GM18498 (cell line): ENCODE results near the gene EPN3.

ENCODE experiments used
- ATAC-seq: cut with Tn5 transposase; IDR thresholded peaks from one replicate; pipeline ENCODE4 v1.9.1; 2021; ENCODE audit warnings: mild to moderate bottlenecking, moderate library complexity; ENCODE audit not compliant: unreplicated experiment

The EPN3 gene

GRCh38 chr17:50564916-50565315, 32.4 kb downstream of the EPN3 start:
- no peak for ATAC-seq

GRCh38 chr17:50565402-50566350, 33.1 kb downstream of the EPN3 start:
- ATAC-seq = no peak

- ATAC-seq = no peak
Measured at GRCh38 chr17:50566886-50567285, 34.4 kb downstream of the EPN3 start.

DNA sequence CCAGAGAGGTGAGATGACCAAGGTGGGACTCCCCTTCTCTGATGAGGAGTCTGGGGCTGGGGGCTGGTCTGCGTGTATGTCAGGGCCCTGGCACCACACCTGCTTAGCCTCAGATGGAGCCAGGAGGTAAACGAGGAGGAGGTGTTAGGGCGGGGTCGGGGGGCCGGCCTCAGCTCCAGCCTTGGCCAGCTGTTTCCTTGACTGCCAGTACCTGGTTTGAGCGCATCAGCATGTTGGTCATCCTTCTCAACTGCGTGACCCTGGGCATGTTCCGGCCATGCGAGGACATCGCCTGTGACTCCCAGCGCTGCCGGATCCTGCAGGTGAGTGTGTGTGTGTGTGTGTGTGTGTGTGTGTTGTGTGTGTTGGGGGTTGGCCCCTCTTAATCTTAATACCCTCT, 36.1 kb downstream of the EPN3 start:
- no peak for ATAC-seq

DNA sequence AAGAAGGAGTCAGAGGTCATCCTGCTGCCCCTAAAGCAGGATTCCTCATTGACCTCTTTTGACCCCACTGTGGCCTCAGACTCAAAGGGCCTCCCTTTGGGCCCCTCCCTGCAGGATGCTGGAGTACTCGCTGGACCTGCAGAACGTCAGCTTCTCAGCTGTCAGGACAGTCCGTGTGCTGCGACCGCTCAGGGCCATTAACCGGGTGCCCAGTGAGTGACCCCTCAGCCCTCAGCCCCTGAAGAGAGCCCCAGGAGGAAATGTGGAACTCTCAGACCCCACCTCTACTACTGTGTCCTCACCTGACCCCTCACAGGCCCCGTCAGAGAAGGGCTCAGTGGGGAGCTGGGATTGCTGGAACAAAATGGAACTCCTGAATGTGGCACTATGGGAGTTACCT, 37.1 kb downstream of the EPN3 start:
- no peak for ATAC-seq

DNA sequence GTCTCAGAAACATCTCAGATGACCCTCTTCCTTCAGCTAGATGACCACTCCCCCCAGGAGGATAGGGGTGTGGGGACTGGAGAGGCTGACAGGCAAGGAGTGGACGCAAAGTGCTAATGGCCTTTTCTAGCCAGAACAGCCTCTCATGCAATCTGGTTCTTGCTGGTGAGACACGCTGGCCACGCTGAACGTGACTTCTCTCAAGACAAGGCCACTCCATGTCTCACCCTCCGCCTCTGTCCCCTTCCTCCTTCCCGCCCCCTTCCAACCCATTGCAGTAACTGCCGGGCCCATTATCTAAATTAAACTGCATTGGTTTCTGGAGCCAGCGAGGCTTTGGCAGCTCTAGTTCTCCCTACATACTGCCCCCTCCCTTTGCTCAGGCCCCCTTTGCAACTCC, 37.5 kb downstream of the EPN3 start:
- ATAC-seq = no peak

GRCh38 chr17:50570528-50570927, 38.0 kb downstream of the EPN3 start:
- no peak for ATAC-seq

DNA sequence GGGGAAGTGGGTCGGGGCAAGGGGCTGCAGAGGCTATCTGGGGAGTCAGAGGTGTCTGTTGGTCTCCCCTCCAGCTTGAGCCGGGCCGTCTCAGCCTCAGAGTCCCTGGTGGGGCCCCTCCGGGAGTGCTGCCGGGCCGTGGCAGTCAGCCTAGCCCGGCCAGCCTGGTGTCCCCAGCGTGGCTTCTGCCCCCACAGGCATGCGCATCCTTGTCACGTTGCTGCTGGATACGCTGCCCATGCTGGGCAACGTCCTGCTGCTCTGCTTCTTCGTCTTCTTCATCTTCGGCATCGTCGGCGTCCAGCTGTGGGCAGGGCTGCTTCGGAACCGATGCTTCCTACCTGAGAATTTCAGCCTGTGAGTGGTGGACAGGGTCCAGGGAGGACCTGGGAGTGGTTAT, 39.1 kb downstream of the EPN3 start:
- ATAC-seq = no peak

- no peak for ATAC-seq
Measured at GRCh38 chr17:50572541-50572940, 40.0 kb downstream of the EPN3 start.

GRCh38 chr17:50573866-50574611, 41.5 kb downstream of the EPN3 start:
- ATAC-seq = no peak

DNA sequence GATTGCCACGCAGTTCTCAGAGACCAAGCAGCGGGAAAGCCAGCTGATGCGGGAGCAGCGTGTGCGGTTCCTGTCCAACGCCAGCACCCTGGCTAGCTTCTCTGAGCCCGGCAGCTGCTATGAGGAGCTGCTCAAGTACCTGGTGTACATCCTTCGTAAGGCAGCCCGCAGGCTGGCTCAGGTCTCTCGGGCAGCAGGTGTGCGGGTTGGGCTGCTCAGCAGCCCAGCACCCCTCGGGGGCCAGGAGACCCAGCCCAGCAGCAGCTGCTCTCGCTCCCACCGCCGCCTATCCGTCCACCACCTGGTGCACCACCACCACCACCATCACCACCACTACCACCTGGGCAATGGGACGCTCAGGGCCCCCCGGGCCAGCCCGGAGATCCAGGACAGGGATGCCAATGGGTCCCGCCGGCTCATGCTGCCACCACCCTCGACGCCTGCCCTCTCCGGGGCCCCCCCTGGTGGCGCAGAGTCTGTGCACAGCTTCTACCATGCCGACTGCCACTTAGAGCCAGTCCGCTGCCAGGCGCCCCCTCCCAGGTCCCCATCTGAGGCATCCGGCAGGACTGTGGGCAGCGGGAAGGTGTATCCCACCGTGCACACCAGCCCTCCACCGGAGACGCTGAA, 43.2 kb downstream of the EPN3 start:
- no peak for ATAC-seq

GRCh38 chr17:50576864-50577263, 44.3 kb downstream of the EPN3 start:
- no peak for ATAC-seq

DNA sequence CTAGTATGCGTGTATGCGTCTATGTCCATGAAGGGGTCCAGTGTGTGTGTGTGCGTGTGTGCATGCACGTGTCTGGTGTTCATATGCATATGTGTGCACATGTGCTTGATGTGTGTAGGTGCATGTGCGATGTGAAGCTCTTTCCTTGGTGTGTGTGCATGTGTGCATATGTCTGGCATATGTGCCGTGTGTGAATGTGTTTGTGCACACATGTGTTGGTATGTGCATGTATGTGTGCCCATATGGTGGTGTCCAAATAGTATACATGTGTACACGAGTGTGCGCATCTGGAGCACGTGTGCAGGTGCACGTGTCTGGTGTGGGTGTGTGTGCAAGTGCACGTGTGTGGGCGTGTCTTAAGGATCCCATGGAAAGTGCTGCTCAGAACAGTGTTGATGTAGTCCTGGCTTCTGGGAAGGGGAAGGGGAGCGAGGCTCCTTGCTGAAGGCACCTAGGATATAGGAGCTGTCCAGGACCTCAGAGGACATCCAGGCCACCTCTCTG, 45.0 kb downstream of the EPN3 start:
- ATAC-seq = no peak

- no peak for ATAC-seq
Measured at GRCh38 chr17:50578173-50578572, 45.6 kb downstream of the EPN3 start.

GRCh38 chr17:50579399-50579798, 46.9 kb downstream of the EPN3 start:
- no peak for ATAC-seq

DNA sequence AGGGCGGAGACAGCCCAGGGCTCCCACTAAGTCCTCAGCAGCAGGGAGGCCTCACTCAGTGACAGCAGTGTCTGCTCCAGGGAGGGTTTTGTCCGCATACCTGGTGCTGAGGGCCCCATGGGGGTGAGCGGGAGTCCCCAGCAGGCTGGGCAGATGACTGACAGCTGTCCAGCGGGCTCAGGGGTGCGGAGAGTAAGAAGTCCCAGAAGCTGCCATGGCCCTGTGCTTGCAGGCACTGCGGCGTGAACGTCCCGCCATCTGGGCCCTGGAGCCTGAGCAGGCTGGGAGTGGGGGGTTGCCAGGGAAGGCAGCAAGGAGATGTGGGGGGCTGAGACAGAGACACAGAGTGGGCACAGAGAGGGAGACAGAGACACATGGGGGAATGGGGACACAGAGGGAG, 48.1 kb downstream of the EPN3 start:
- ATAC-seq = no peak

DNA sequence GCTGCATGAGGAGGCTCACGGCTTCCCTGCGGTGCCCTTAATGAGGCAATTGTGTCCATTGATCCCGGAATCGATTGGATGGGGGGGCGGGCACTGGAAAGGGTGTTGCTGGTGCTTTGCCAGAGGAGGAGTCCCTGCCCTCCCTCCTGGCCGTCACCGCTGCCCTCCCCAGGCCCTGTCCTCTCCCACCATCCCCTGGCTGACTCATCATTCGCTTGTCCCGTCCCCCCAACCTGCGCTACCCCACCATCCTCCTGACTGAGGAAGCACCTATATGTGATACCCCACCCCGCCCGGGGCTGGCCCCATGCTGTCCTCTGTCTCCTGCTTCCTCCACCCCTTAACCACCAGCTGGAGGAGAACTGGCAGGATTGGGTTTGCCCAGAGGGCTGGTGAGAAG, 48.8 kb downstream of the EPN3 start:
- no peak for ATAC-seq

- no peak for ATAC-seq
Measured at GRCh38 chr17:50582741-50583140, 50.2 kb downstream of the EPN3 start.

DNA sequence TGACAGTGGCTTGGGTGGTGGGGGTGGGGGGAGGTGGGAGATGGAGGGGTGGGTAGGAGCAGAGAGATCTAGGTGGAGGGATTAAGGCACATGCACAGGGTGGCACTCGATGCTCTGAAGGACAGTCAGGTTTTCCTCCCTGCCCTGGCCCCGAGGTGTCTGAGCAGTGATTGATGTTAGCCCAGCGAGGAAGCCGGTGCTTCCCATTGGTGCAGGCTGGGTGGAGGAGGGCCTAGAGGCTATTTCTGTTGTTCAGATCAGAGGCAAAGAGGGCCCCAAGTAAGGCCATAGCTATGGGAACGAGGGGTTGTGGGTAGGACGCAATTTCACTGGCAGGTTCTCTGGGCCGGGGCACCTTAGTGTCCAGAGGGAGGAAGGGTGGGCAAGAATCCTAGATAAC, 51.1 kb downstream of the EPN3 start:
- ATAC-seq = no peak

DNA sequence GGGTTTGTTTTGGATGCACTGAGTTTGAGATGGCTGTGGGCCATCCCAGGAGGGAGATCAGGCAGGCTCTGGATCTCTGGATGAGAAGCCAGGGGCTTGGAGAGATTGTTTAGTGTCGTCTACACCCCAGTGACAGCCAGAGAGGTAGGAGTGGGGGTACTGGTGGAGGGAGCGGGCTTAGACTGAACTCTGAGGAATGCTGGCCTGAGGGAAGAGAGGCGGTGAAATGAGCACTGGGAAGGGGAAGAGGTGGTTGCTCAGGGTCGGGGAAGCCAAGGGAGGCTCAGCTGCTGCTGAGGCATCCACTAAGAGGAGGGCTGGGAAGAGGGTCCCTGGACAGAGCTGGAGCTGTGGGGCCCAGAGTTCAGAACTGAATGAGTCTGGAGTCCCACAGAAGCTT, 51.6 kb downstream of the EPN3 start:
- ATAC-seq = no peak

DNA sequence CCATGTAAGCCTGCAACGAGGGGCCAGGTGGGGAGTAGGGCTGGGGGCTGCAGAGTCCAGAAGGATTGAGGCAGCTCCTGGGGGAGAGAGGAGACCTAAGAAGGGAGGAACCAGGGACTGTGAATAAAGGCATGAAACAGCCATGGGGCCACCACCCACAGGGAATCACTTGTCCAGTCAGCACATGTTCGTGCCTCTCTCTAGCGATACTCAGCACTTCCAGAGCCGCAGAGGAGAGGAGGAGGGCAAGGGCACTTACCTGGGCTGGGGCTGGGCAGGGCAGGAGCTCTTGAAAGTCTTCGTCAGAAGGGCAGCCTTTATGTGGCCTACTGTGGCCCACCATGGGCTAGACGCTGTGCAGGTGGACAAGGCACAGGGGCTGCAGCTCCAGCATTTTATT, 52.2 kb downstream of the EPN3 start:
- ATAC-seq = no peak

- ATAC-seq = no peak
Measured at GRCh38 chr17:50585346-50585745, 52.8 kb downstream of the EPN3 start.
